ENCODE data around the gene CACNA1E.

DNA sequence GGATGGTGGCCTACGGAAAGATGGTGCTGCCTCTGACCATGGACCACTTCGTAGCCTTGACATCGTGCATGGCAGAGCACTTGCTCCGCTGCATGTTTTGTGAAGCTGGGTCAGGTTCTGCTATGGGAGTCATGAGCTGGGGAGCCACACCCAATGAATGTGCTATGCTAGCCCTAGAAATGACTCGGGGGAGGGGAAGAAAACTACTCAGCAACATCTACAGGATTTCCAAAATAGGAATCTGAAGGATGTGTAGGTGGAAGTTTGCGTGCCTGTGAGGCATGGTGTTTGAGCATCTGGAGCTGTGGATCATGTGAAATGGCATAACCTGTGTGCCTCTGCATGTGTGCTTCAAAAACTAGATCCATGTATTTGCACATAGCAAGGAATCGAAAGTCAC, 247.3 kb downstream of the CACNA1E start:
- TF ChIP-seq CTCF (IDR thresholded peaks at IDR 0.05) (no peak), POLR2A (IDR thresholded peaks at IDR 0.05) (no peak)

Measured in lower leg skin (tissue), 3 donors.